Smooth muscle cell (in vitro differentiated cells): ENCODE results near the gene ASAP2. TPM values are rescaled to one million over a fixed set of nuclear protein-coding genes. Genes with fewer than 3 reads are reported as not detected.

Experiments
- DNase-seq: peaks from one replicate; lab custom pipeline; 2025; ENCODE audit not compliant: unreplicated experiment; lab: John Stamatoyannopoulos, UW
- H2AFZ ChIP-seq: fragments of 200-600 bp; sonication (generic); 2 replicates; pipeline ENCODE4 v1.6.0; 2016; ENCODE audit warnings: antibody characterized with exemption, low read depth, mild to moderate bottlenecking
- H3F3A ChIP-seq: fragments of 200-600 bp; sonication (generic); 2 replicates; pipeline ENCODE4 v1.6.0; 2017; ENCODE audit warnings: antibody characterized with exemption, low read depth
- H3K27ac ChIP-seq: fragments of 200-600 bp; sonication (generic); 2 replicates; pipeline ENCODE4 v1.5.1; 2016; ENCODE audit warnings: low read depth, mild to moderate bottlenecking
- H3K27me3 ChIP-seq: fragments of 200-600 bp; sonication (generic); 2 replicates; pipeline ENCODE4 v1.6.1; 2016; ENCODE audit warnings: low read depth, mild to moderate bottlenecking
- H3K36me3 ChIP-seq: fragments of 200-600 bp; sonication (generic); 2 replicates; pipeline ENCODE4 v1.5.1; 2016; ENCODE audit warnings: low read depth
- H3K4me1 ChIP-seq: fragments of 200-600 bp; sonication (generic); 2 replicates; pipeline ENCODE4 v1.5.1; 2016; ENCODE audit warnings: low read depth
- H3K4me2 ChIP-seq: fragments of 200-600 bp; sonication (generic); 2 replicates; pipeline ENCODE4 v1.6.0; 2016; ENCODE audit warnings: mild to moderate bottlenecking
- H3K4me3 ChIP-seq: fragments of 200-600 bp; sonication (generic); 2 replicates; pipeline ENCODE4 v1.5.1; 2016; ENCODE audit warnings: mild to moderate bottlenecking
- H3K79me2 ChIP-seq: fragments of 200-600 bp; sonication (generic); 2 replicates; pipeline ENCODE4 v1.6.0; 2016; ENCODE audit warnings: low read depth, mild to moderate bottlenecking
- H3K9ac ChIP-seq: fragments of 200-600 bp; sonication (generic); 2 replicates; pipeline ENCODE4 v1.6.0; 2016; ENCODE audit warnings: low read depth
- H3K9me3 ChIP-seq: fragments of 200-600 bp; sonication (generic); replicated peaks from 2 replicates; pipeline ENCODE4 v1.5.1; 2016; ENCODE audit warnings: low read depth
- H4K20me1 ChIP-seq: fragments of 200-600 bp; sonication (generic); 2 replicates; pipeline ENCODE4 v1.6.0; 2016; ENCODE audit warnings: low read depth
- WGBS: methylation state at CpG from one replicate; pipeline ENCODE4 v1.1.7; 2016; ENCODE audit warnings: low lambda C conversion rate; 5-methylcytosine and 5-hydroxymethylcytosine counted together
- polyA plus RNA-seq: library from polyadenylated mRNA; unstranded; fragments of >200 nt; fragmentation: Nextera tagmentation; extraction: Ambion mirVana; gene quantifications from 2 replicates; pipeline ENCODE4 v1.2.1, GENCODE V29; 2016
- total RNA-seq: library from RNA; depleted of rRNA; stranded (reverse); fragments of >200 nt; gene quantifications from 2 replicates; pipeline ENCODE4 v1.2.3, GENCODE V29; 2014
- TF ChIP-seq, protein P1 (sequence below): fragments of 200-600 bp; sonication (generic); IDR thresholded peaks from 2 replicates; pipeline ENCODE4 v1.5.1; 2017; ENCODE audit warnings: borderline replicate concordance, mild to moderate bottlenecking, antibody characterized with exemption; ENCODE audit not compliant: insufficient read depth, poor library complexity, severe bottlenecking

The ASAP2 gene
- total and polyA plus RNA-seq, 2 experiments from 2014 or later = 8.8 to 23.1 TPM

GRCh38 chr2:9297807-9298206, 91.2 kb downstream of the ASAP2 start:
- Histone ChIP-seq H3F3A (no peaks in the 10 kb centered on the region), H3K36me3 (no peaks in the 10 kb centered on the region), H3K79me2 (peaks cover 20% of the 10 kb centered on the region), H3K4me2 (no peak overlapping the region), H3K27me3 (no peaks in the 10 kb centered on the region), H3K4me1 (no peaks in the 10 kb centered on the region), H3K27ac (no peak overlapping the region), H3K4me3 (no peak overlapping the region), H3K9me3 (no peaks in the 10 kb centered on the region), H2AFZ (no peak overlapping the region), H3K9ac (no peak overlapping the region), H4K20me1 (peaks cover 14% of the 10 kb centered on the region)
- TF ChIP-seq, protein P1, sequence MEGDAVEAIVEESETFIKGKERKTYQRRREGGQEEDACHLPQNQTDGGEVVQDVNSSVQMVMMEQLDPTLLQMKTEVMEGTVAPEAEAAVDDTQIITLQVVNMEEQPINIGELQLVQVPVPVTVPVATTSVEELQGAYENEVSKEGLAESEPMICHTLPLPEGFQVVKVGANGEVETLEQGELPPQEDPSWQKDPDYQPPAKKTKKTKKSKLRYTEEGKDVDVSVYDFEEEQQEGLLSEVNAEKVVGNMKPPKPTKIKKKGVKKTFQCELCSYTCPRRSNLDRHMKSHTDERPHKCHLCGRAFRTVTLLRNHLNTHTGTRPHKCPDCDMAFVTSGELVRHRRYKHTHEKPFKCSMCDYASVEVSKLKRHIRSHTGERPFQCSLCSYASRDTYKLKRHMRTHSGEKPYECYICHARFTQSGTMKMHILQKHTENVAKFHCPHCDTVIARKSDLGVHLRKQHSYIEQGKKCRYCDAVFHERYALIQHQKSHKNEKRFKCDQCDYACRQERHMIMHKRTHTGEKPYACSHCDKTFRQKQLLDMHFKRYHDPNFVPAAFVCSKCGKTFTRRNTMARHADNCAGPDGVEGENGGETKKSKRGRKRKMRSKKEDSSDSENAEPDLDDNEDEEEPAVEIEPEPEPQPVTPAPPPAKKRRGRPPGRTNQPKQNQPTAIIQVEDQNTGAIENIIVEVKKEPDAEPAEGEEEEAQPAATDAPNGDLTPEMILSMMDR = no peak
- 93% methylated on average over 7 of the region's 7 CpGs for WGBS
- DNase-seq = no peak

GRCh38 chr2:9298583-9298982, 92.0 kb downstream of the ASAP2 start:
- no peaks in the 10 kb centered on the region for H3K27me3 ChIP-seq
- TF ChIP-seq, protein P1 = no peak
- H3K4me2 ChIP-seq = no peak overlapping the region
- H3K4me1 ChIP-seq = no peaks in the 10 kb centered on the region
- H2AFZ ChIP-seq = no peak overlapping the region
- no peaks in the 10 kb centered on the region for H3K9me3 ChIP-seq
- H4K20me1 ChIP-seq = peaks cover 19% of the 10 kb centered on the region
- DNase-seq = no peak
- H3K79me2 ChIP-seq = peaks cover 14% of the 10 kb centered on the region
- H3F3A ChIP-seq = no peaks in the 10 kb centered on the region
- no peak overlapping the region for H3K27ac ChIP-seq
- H3K9ac ChIP-seq = no peak overlapping the region
- no peaks in the 10 kb centered on the region for H3K36me3 ChIP-seq
- no peak overlapping the region for H3K4me3 ChIP-seq
- WGBS = 97% methylated on average over 7 of the region's 7 CpGs

DNA sequence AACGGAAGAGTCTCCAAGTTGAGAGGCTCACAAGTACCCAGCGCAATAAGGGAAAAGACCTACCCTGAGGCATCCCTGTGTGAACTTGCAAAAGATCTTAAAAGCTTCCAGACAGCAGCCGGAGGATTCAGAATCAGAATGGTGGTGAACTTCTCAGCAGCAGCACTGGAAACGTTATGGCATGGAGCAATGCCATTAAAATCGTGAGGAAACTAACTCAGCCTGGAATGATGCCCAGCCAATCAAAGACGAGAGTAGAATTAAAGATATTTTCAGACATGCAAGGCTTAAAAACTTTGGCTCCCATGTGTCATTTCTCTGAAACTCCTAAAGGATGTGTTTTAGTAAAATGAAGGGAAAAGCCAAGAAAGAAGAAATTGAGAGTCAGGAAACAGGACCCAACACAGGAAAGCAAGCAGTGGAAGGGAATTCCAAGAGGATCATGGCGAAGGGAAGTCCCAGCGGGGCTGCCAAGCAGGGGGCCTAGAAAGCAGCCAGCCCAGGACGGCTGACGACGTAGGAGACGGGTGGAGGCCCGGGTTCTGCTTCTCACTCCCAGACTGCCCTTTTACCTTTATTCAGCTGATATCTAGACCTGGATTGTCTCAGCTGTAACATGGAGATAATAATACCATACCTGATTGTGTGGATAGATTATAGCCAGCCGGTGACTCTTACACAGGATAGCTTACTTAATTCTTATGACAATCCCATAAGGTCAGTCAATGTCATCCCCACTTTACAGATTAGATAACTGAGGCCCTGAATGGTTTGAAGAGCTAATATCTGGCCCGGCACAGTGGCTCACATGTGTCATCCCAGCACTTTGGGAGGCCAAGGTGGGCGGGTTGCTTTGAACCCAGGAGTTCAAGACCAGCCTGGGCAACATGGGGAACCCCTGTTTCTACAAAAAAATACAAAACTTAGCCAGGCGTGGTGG, 92.8 kb downstream of the ASAP2 start:
- Histone ChIP-seq H4K20me1 (peaks cover 22% of the 10 kb centered on the region), H3K79me2 (peaks cover 14% of the 10 kb centered on the region), H3K27me3 (no peaks in the 10 kb centered on the region), H3K4me1 (no peaks in the 10 kb centered on the region), H2AFZ (no peak overlapping the region), H3K9ac (no peak overlapping the region), H3K4me3 (no peak overlapping the region), H3K4me2 (no peak overlapping the region), H3F3A (no peaks in the 10 kb centered on the region), H3K9me3 (no peaks in the 10 kb centered on the region), H3K36me3 (no peaks in the 10 kb centered on the region), H3K27ac (no peak overlapping the region)
- no peak for DNase-seq
- WGBS = 92% methylated on average over 17 of the region's 17 CpGs
- TF ChIP-seq, protein P1 = no peak
